ENCODE data around the gene GRID2. TPM values are rescaled to one million over a fixed set of nuclear protein-coding genes. Genes with fewer than 3 reads are reported as not detected.

Gene GRID2
- not detected for total RNA-seq

DNA sequence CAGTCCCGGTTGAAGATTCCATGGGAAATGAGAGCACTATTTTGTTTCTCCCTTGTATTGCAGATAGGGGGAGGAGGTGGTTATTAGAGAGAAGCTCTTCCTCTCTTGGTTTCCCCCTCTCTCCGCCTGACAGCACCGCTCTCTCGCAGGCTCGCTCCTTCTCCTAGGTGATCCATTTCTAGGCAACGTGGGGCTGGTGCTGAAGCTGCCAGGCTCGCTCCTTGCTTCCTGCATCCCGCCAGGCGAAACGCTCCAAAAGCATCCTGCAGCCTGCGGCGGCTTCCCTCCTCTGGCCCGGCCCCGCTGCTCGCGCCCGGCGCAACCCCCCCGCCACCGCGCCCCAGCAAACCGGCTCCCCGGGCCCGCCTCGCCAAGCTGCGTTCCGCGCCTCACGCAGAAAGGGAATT, at the start of gene GRID2:
GRID2 (plus strand) TSS at position 346 of the 407 bp plus-strand sequence.
- POLR2A ChIA-PET: no interaction called here
- no peaks in the 10 kb centered on the region for H3K36me3 Mint-ChIP-seq (ENCODE audit: low read depth)
- H3K4me1 Mint-ChIP-seq: peaks cover 4% of the 10 kb centered on the region
- H3K27me3 Mint-ChIP-seq: peaks cover 35% of the 10 kb centered on the region
- no peaks in the 10 kb centered on the region for H3K9me3 Mint-ChIP-seq (ENCODE audit: low read depth)
- H3K27ac Mint-ChIP-seq: no peak within 1 kb of the TSS
- H3K4me3 Mint-ChIP-seq: no peak within 1 kb of the TSS
- no peak for ATAC-seq
- intact Hi-C loops (cut with DNase I, micrococcal nuclease): loop anchor here in 1 of 2 experiments (10.0 kb wide), 1 partner anchor 1531 kb away; no protein-coding TSS in a partner anchor
- CTCF ChIA-PET: no interaction called here
- no peak for DNase-seq

DNA sequence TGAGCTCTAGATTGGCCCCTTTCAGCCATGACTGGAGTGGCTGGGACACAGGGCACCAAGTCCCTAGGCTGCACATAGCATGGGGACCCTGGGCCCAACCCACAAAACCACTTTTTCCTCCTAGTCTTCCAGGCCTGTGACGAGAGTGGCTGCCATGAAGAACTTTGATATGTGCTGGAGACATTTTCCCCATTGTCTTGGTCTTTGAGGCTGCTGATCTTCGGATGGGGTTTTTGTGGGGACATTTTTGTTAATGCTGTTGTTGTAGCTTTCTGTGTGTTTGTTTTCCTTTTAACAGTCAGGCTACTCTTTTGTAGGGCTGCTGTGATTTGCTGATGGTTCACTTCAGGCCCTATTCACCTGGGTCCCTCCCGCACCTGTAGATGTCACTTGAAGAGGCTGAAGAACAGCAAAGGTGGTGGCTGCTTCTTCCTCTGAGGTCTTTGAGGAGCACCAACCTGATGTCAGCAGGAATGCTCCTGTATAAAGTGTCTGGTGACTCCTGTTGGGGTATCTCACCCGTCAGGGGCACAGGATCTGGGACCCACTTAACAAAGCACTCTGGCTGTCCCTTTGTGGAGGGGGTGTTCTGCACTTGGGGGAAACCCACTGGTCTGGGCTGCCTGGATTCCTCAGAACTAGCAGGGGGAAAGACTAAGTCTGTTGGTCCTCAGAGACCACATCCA, 49.6 kb upstream of the GRID2 start:
- no peaks in the 10 kb centered on the region for H3K36me3 Mint-ChIP-seq (ENCODE audit: low read depth)
- peaks cover 14% of the 10 kb centered on the region for H3K9me3 Mint-ChIP-seq (ENCODE audit: low read depth)
- DNase-seq: no peak
- H3K27ac Mint-ChIP-seq: no peak overlapping the region
- CTCF ChIA-PET: no interaction called here
- H3K4me3 Mint-ChIP-seq: no peak overlapping the region
- ATAC-seq: no peak
- intact Hi-C loops (cut with DNase I, micrococcal nuclease): no loop called here
- no peaks in the 10 kb centered on the region for H3K27me3 Mint-ChIP-seq
- POLR2A ChIA-PET: no interaction called here
- H3K4me1 Mint-ChIP-seq: no peaks in the 10 kb centered on the region

DNA sequence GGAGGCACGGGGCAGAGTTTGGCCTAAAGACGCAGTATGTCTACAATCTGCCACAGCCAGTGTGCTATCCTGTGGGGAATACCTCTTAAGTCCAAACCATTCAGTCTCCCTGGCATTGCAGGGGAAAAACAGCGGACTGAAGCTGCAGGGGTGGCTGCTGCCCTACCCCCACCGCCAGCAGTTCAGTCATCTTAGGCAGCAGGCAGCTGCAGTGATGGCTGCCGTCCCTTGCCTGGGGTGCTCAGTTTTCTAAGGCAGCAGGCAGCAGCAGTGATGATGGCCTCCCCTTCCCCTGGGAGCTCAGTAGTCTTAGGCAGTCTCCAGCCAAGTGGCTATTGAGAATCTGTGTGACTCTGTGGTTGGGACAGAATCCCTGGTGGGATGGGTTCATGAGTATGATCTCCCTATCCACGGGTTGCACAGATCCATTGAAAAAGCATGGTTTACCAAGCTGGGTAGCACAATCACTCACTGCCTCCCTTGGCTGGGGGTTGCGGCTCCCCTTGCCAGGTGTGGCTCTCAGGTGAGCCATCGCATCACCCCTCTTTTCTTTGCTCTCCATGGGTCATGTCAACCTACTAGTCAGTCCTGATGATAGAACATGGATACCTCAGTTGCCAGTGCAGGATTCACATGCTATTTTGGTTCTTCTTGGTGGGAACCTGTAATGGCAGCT, 48.9 kb upstream of the GRID2 start:
- POLR2A ChIA-PET: no interaction called here
- CTCF ChIA-PET: no interaction called here
- Mint-ChIP-seq H3K36me3 (ENCODE audit: low read depth) (no peaks in the 10 kb centered on the region), H3K27me3 (no peaks in the 10 kb centered on the region), H3K9me3 (ENCODE audit: low read depth) (peaks cover 11% of the 10 kb centered on the region), H3K4me3 (no peak overlapping the region), H3K27ac (no peak overlapping the region), H3K4me1 (no peaks in the 10 kb centered on the region)
- DNase-seq (no peak), ATAC-seq (no peak)
- intact Hi-C loops (cut with DNase I, micrococcal nuclease): no loop called here

DNA sequence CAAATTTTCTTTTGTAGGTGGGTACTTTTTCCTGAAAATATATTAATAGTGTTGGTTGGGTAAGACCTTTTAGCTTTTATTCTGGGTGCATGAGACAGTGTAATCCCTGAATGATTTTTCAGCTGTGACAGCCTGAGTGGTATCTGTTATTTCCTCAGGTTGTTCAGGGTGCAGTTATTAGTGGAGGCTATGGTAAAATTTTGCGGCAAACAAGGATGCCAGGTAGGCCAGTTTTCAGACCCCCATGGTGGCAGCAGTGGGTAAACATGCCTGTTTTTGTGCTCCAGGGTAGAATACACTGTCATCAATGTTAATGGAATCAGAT, 47.9 kb upstream of the GRID2 start:
- POLR2A ChIA-PET: no interaction called here
- H3K4me1 Mint-ChIP-seq: no peaks in the 10 kb centered on the region
- no peak for DNase-seq
- no peak overlapping the region for H3K27ac Mint-ChIP-seq
- ATAC-seq: no peak
- CTCF ChIA-PET: no interaction called here
- no peak overlapping the region for H3K4me3 Mint-ChIP-seq
- no peaks in the 10 kb centered on the region for H3K27me3 Mint-ChIP-seq
- H3K36me3 Mint-ChIP-seq (ENCODE audit: low read depth): no peaks in the 10 kb centered on the region
- intact Hi-C loops (cut with DNase I, micrococcal nuclease): no loop called here
- peaks cover 11% of the 10 kb centered on the region for H3K9me3 Mint-ChIP-seq (ENCODE audit: low read depth)

DNA sequence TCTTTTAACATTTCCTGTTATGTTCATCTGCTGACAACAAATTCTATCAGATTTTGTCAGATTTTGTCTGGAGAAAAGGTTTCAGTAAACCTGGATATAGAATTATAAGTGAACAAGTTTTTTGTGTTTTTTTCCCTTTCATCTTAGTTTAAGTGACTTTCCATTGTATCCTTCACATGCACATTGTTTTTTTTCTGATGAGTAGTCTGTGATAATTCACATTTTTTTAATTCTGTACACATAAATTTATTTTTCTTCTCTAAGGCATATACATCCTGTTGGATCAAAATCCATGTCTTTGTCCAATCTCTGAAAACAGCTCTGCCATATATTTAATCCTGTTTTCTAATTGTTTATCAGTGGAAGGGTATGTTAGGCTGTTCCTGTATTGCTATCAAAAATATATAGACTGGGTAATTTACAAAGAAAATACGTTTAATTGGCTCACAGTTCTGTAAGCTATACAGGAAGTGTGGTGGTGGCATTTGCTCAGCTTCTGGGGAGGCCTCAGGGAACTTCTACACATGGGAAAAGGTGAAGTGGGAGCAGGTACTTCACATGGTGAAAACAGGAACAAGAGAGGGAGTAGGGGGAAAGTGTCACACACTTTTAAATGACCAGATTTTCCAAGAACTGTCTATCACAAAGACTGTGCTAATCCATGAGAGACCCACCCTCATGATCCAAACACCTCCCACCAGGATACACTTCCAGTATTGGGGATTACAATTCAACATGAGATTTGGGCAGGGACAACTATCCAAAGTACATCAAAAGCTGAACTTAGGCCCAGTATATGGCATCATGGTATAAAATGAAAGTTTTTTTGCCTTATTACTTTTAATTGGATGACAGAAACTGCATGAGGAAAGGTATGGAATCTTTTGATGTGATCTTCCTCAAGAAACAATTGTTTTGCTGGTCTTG, 45.6 kb upstream of the GRID2 start:
- ChIA-PET POLR2A (no interaction called here), CTCF (no interaction called here)
- DNase-seq: no peak
- H3K27ac Mint-ChIP-seq: no peak overlapping the region
- no peaks in the 10 kb centered on the region for H3K36me3 Mint-ChIP-seq (ENCODE audit: low read depth)
- intact Hi-C loops (cut with DNase I, micrococcal nuclease): no loop called here
- H3K27me3 Mint-ChIP-seq: no peaks in the 10 kb centered on the region
- no peaks in the 10 kb centered on the region for H3K4me1 Mint-ChIP-seq
- H3K9me3 Mint-ChIP-seq (ENCODE audit: low read depth): peaks cover 10% of the 10 kb centered on the region
- no peak overlapping the region for H3K4me3 Mint-ChIP-seq
- ATAC-seq: no peak

DNA sequence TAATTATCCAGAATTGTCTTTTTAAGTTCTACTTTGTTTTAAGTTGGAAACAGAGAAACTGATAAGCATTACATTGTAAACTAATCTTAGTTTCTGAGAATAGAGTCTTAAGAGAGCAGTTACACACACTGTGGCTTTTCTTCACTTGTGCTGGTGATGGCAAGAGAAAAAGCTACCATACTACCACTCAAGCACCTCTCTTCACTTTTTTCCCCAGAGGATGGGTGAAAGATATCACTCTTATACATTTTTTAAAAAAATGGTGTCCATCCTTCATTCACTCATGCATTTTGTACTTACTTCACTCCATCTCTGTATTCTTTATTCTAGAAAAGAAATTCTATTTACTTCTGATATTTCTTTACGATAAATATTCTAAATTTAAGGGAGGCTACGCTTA, 42.5 kb upstream of the GRID2 start:
- H3K36me3 Mint-ChIP-seq (ENCODE audit: low read depth): no peaks in the 10 kb centered on the region

DNA sequence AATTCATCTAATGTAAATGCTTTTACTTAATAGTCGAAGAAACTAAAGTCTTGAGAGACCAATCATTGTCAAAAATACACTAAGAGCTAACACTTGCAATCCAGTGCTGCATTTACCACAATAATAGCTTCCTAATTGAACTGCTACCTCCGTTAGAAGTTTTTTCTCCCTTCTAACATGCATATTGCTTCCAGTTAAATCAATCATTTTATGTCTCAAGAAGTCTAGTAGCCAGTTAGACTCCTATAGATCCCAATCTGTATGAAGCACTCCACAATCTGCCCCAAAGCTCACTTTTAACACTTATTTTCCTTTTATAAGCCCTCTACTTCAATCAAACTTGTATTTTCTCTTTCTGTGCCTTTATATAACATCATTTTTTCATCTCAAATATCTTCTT, 41.4 kb upstream of the GRID2 start:
- Mint-ChIP-seq H3K4me1 (no peaks in the 10 kb centered on the region), H3K27me3 (no peaks in the 10 kb centered on the region), H3K27ac (no peak overlapping the region), H3K36me3 (ENCODE audit: low read depth) (no peaks in the 10 kb centered on the region), H3K9me3 (ENCODE audit: low read depth) (no peaks in the 10 kb centered on the region), H3K4me3 (no peak overlapping the region)
- ATAC-seq (no peak), DNase-seq (no peak)
- ChIA-PET POLR2A (no interaction called here), CTCF (interaction anchor here (0.8 kb wide), 1 partner anchor 56 kb away, joined by 3 read pairs; no protein-coding TSS in a partner anchor)
- intact Hi-C loops (cut with DNase I, micrococcal nuclease): no loop called here

More for the DNA sequence above, 42.5 kb upstream of the GRID2 start:
- DNase-seq (no peak), ATAC-seq (no peak)
- Mint-ChIP-seq H3K27ac (no peak overlapping the region), H3K27me3 (no peaks in the 10 kb centered on the region), H3K4me3 (no peak overlapping the region), H3K4me1 (no peaks in the 10 kb centered on the region), H3K9me3 (ENCODE audit: low read depth) (peaks cover 1% of the 10 kb centered on the region)
- intact Hi-C loops (cut with DNase I, micrococcal nuclease): no loop called here
- POLR2A ChIA-PET: no interaction called here
- CTCF ChIA-PET: no interaction called here

DNA sequence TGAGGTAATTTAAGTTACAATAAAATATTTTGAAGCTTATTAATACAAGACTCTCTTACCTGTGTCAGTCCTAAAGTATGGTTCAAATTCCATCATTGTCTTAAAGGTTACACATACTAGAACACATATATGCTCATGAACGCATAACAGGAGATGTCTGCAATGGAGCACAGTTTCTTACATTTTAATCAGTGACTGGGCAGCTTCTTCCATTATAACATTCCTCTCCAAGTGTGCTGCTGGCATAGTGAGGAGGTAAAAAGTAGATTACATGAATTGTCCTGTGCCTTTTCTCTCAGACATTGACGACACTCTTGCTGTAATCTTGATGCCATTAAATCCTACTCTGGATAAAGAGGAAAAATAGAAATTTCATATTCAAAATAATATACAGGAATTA, 40.8 kb upstream of the GRID2 start:
- Mint-ChIP-seq H3K9me3 (ENCODE audit: low read depth) (no peaks in the 10 kb centered on the region), H3K27ac (no peak overlapping the region), H3K4me3 (no peak overlapping the region), H3K27me3 (no peaks in the 10 kb centered on the region), H3K36me3 (ENCODE audit: low read depth) (no peaks in the 10 kb centered on the region), H3K4me1 (no peaks in the 10 kb centered on the region)
- no peak for DNase-seq
- ATAC-seq: no peak
- POLR2A ChIA-PET: no interaction called here
- CTCF ChIA-PET: no interaction called here
- intact Hi-C loops (cut with DNase I, micrococcal nuclease): no loop called here

DNA sequence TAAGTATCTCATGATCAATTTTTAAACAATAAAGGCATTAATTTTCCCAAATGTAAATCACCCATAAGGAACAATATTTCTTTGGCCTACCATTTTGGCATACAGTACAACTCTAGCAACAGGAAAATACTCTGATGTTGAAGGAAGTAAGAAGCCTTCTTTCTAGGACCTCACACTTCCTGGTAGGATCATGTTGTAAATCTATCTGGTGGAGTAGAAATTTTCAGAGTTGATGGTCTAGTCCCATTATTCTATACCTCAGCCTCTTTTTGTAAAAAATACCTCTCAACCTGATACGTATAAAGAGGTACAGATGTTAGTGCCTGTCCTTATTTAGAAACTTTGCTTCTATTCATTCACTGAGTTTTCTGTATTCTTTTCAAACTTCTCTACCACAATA, 40.2 kb upstream of the GRID2 start:
- ChIA-PET CTCF (no interaction called here), POLR2A (no interaction called here)
- Mint-ChIP-seq H3K36me3 (ENCODE audit: low read depth) (no peaks in the 10 kb centered on the region), H3K27ac (no peak overlapping the region), H3K4me1 (no peaks in the 10 kb centered on the region), H3K9me3 (ENCODE audit: low read depth) (no peaks in the 10 kb centered on the region), H3K27me3 (no peaks in the 10 kb centered on the region), H3K4me3 (no peak overlapping the region)
- DNase-seq: no peak
- no peak for ATAC-seq
- intact Hi-C loops (cut with DNase I, micrococcal nuclease): no loop called here

DNA sequence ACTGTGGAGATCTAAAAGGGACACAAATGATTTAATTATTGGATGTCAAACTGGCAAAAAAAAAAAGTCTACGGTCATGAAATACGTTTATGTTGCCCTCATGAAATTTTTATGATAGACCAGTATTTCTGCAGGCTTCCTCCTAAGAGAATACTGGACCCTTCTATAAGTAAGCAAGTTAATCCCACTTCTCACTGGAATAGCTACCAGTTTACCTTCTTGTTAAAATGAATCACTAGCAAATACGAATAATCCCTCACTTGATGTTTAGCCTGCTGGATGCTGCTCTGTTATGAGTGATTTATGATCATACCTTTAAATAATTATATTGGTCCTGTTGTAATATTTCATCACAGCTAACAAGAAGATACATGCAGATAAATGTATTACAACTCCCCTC, 39.6 kb upstream of the GRID2 start:
- CTCF ChIA-PET: no interaction called here
- ATAC-seq: no peak
- no peaks in the 10 kb centered on the region for H3K4me1 Mint-ChIP-seq

DNA sequence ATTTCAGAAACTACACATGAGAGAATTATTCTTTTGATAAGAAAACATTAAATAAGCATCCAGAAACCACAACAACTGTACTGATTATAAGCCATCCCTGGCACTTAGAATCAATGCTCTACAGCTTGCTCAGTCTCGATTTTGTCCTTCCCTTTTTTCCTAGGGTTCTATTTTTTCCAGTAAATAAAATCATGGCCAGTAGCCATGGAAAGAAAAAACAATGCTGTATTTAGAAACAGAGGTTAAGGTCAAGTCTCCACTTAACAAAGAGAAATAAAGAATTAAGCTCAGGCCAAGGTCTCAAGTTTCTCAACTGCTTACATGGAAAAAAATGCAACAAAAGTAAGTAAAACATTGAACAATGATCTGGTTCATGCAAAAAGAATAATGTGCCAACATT, 38.7 kb upstream of the GRID2 start:
- ATAC-seq (no peak), DNase-seq (no peak)
- Mint-ChIP-seq H3K4me3 (no peak overlapping the region), H3K27me3 (no peaks in the 10 kb centered on the region), H3K4me1 (no peaks in the 10 kb centered on the region), H3K36me3 (ENCODE audit: low read depth) (no peaks in the 10 kb centered on the region), H3K9me3 (ENCODE audit: low read depth) (no peaks in the 10 kb centered on the region), H3K27ac (no peak overlapping the region)
- intact Hi-C loops (cut with DNase I, micrococcal nuclease): no loop called here
- POLR2A ChIA-PET: no interaction called here
- CTCF ChIA-PET: no interaction called here

More for the DNA sequence above, 39.6 kb upstream of the GRID2 start:
- POLR2A ChIA-PET: no interaction called here
- no peak for DNase-seq
- Mint-ChIP-seq H3K27me3 (no peaks in the 10 kb centered on the region), H3K4me3 (no peak overlapping the region), H3K9me3 (ENCODE audit: low read depth) (no peaks in the 10 kb centered on the region), H3K27ac (no peak overlapping the region), H3K36me3 (ENCODE audit: low read depth) (no peaks in the 10 kb centered on the region)
- intact Hi-C loops (cut with DNase I, micrococcal nuclease): no loop called here

DNA sequence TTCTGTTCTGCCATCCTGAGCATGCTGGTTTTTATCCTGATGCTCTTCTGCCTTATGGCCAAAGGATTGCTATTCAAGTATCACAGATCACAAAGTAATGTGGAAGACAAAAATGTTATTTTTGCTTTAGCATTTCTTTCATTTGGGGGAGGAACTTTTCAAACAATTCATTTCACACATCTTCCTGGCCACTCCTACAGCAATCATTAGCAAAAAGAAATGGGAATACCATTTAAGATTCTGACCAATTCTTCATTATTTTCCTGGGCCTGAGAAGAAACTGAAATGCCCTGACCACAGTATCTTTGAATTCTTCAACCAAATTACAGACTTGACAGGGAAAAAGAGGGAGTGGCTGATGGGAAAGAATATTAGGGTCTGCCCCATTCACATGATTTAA, 38.0 kb upstream of the GRID2 start:
- ChIA-PET CTCF (no interaction called here), POLR2A (no interaction called here)
- intact Hi-C loops (cut with DNase I, micrococcal nuclease): no loop called here
- Mint-ChIP-seq H3K9me3 (ENCODE audit: low read depth) (no peaks in the 10 kb centered on the region), H3K27ac (no peak overlapping the region), H3K4me3 (no peak overlapping the region), H3K4me1 (no peaks in the 10 kb centered on the region), H3K27me3 (no peaks in the 10 kb centered on the region), H3K36me3 (ENCODE audit: low read depth) (no peaks in the 10 kb centered on the region)
- no peak for DNase-seq
- ATAC-seq: no peak

Measured in activated CD4-positive, alpha-beta T cell treated with anti-CD3 and anti-CD28 coated beads for 36 hours (primary cell).